Omental fat pad (tissue), 4 donors: Measurements from ENCODE around the gene LRP1. TPM values are rescaled to one million over a fixed set of nuclear protein-coding genes. Genes with fewer than 3 reads are reported as not detected.

ENCODE experiments used
- ATAC-seq: fragments of 150-250 bp; one replicate; pipeline ENCODE4 v1.9.1; 2016; ENCODE audit warnings: mild to moderate bottlenecking, moderate library complexity; ENCODE audit not compliant: low FRiP score
- DNase-seq: peaks from one replicate; pipeline ENCODE4 v3.0.0-alpha.2; 2019; ENCODE audit warnings: low spot score
- total RNA-seq, 4 donors: library from RNA; depleted of rRNA; stranded (reverse); fragments of >200 nt; gene quantifications; one replicate each; pipeline ENCODE4 v1.1.0, GENCODE V29; 2016
- TF ChIP-seq, protein P1 (sequence below), 3 donors: fragments of 450-650 bp; IDR thresholded peaks; one replicate each; pipeline ENCODE4 v1.5.1; 2016 to 2017; ENCODE audit warnings: antibody characterized with exemption in 3 of 3, mild to moderate bottlenecking in 3 of 3, moderate library complexity in 2 of 3

Gene LRP1
- total RNA-seq, 4 donors from 2014 or later = 312 to 592 (median 571) TPM

DNA sequence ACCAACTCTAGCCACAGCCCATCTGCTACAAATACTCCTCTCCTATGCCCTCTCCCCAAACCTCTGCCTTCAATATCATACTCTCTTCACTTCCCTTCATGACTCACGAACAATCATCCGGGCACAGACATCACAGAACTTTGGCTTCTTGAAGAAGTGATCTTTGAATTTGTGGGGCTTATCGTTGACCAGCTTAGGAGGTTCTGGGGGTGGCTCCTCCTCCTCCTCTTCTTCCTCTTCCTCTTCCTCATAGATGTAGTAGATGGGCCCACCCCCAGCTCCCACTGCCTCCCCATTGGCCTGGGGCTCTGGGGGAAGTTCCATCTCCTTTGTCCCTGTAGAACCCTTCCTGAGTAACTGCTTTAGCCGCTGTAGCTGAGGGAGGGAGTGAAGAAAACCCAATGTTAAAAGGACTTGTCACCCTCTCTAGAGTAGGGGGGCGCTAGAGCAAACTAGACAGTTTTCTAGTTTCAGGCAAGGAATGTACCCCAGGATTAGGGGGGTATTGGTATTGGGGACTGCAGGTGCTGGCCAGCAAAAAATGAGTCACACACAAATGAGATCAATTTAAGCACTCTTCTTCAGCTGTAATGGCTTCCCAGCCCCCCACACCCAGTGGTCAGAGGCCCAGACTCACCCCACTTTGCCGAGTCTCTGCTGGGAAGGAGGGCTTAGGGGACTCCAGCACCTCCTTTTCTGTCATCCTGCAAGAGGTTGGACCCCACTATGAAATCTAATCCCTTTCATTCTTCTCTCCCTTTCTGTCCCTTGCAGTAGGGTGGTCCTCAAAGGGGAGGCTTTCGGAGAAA, 120.9 kb downstream of the LRP1 start:
- ATAC-seq (no peak), DNase-seq (no peak)
- TF ChIP-seq, protein P1, sequence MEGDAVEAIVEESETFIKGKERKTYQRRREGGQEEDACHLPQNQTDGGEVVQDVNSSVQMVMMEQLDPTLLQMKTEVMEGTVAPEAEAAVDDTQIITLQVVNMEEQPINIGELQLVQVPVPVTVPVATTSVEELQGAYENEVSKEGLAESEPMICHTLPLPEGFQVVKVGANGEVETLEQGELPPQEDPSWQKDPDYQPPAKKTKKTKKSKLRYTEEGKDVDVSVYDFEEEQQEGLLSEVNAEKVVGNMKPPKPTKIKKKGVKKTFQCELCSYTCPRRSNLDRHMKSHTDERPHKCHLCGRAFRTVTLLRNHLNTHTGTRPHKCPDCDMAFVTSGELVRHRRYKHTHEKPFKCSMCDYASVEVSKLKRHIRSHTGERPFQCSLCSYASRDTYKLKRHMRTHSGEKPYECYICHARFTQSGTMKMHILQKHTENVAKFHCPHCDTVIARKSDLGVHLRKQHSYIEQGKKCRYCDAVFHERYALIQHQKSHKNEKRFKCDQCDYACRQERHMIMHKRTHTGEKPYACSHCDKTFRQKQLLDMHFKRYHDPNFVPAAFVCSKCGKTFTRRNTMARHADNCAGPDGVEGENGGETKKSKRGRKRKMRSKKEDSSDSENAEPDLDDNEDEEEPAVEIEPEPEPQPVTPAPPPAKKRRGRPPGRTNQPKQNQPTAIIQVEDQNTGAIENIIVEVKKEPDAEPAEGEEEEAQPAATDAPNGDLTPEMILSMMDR (IDR thresholded peaks at IDR 0.05) = no peak

- ATAC-seq = no peak
- no peak for DNase-seq
- TF ChIP-seq, protein P1 (IDR thresholded peaks at IDR 0.05) = no peak
Measured at GRCh38 chr12:57250541-57250940, 122.3 kb downstream of the LRP1 start.

GRCh38 chr12:57250956-57251355, 122.7 kb downstream of the LRP1 start, which contains the start of gene STAC3:
Gene STAC3, minus strand, starts transcription at chr12:57251187. Its CDS starts 1,551 bp downstream, at chr12:57249636.
- TF ChIP-seq, protein P1 (IDR thresholded peaks at IDR 0.05) = no peak
- no peak for DNase-seq
- no peak for ATAC-seq

DNA sequence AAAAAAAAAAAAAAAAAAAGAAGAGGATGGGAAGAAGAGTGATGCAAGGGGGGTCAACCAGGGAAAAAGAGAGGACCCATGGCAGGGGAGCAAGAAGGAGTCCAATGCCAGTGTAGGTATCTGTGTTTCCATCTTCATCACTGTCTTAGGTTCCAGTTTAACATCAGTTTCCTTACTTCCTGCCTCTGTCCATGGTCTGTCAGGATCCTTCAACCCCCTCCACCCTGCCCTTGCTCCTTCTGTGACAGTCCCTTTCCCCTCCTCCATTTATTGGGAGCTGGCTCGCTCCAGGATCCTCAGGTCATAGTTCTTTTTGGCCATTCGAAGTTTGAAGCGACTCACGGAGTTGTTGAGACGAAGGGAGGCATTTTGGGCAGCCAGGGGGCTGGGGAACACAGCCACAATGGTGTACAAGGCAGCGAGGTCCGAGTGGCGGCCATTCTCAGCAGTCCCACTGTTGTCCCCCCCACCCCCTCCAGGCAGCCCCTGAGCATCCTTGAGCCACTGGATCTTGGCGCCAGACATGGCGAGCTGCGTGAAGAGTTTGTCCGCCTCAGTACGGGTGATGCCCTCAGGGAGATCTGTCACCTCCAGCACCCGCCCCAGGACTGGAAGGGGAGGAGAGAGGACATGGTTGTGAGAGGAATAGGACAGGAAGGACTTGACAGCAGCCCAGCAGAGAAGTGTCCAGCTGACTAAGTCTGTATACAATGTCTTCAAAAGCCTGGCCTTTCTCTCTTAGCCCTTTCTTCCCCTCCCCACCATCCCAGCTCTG, 126.4 kb downstream of the LRP1 start:
- TF ChIP-seq, protein P1 (IDR thresholded peaks at IDR 0.05) = no peak
- ATAC-seq = no peak
- DNase-seq = no peak

DNA sequence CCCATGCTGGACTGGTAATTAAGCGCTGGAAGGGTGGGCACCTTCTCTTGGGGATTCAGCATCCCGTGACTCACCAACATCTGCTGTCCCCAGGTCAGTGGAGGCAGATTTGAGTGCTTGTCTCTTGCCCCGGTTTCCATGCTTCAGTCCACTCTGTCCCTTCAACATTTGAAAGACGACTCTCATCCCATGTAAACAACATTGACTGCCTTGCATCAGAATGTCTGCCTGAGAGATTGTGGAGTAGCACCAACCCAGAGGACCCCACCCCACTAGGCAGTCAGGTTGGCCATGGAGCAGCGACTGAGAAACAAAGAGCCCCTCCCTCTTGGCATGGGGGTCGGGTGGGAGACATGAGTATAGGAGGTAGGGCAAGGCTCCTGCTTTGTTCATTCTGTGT, 127.6 kb downstream of the LRP1 start:
- no peak for DNase-seq

GRCh38 chr12:57258977-57259970, 131.0 kb downstream of the LRP1 start:
- DNase-seq = no peak
- peak; percentile 55 for ATAC-seq
- TF ChIP-seq, protein P1 (IDR thresholded peaks at IDR 0.05) = no peak

More for the DNA sequence above, 127.6 kb downstream of the LRP1 start:
- TF ChIP-seq, protein P1 (IDR thresholded peaks at IDR 0.05) = no peak
- no peak for ATAC-seq
